Measurements from ENCODE around the gene TMC6. TPM values are rescaled to one million over a fixed set of nuclear protein-coding genes. Genes with fewer than 3 reads are reported as not detected.

Gene TMC6
- total and polyA plus RNA-seq, 2 of the 13 experiments (the other 11 are each of a cell fraction or from before 2014, with no cell fraction given), result 48.4 to 99.1 TPM

DNA sequence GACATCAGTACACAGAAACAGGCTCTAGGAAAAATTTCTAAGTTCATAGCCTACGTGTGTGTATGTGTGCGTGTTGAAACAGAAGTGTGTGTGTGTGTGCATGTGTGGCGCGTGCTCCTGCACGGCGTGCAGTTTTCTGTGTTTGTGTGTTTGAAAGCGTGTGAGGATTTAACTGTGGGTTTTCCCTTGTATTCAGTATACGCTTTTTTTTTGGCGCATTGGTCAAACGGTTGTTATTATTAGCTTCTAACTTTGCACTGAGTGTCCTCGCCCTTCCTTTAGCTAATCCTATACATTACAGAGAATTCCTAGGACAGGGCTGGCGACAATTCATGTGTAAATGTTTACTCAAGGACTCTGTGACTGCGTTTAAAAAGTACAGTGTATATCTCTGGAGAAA lies 23.0 kb downstream of the TMC6 start (continued):
- TF ChIP-seq, protein P1, sequence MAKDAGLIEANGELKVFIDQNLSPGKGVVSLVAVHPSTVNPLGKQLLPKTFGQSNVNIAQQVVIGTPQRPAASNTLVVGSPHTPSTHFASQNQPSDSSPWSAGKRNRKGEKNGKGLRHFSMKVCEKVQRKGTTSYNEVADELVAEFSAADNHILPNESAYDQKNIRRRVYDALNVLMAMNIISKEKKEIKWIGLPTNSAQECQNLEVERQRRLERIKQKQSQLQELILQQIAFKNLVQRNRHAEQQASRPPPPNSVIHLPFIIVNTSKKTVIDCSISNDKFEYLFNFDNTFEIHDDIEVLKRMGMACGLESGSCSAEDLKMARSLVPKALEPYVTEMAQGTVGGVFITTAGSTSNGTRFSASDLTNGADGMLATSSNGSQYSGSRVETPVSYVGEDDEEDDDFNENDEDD (CRISPR knock-in tag; IDR thresholded peaks at IDR 0.05; ENCODE audit: borderline replicate concordance), result no peak
- TF ChIP-seq, protein P2, sequence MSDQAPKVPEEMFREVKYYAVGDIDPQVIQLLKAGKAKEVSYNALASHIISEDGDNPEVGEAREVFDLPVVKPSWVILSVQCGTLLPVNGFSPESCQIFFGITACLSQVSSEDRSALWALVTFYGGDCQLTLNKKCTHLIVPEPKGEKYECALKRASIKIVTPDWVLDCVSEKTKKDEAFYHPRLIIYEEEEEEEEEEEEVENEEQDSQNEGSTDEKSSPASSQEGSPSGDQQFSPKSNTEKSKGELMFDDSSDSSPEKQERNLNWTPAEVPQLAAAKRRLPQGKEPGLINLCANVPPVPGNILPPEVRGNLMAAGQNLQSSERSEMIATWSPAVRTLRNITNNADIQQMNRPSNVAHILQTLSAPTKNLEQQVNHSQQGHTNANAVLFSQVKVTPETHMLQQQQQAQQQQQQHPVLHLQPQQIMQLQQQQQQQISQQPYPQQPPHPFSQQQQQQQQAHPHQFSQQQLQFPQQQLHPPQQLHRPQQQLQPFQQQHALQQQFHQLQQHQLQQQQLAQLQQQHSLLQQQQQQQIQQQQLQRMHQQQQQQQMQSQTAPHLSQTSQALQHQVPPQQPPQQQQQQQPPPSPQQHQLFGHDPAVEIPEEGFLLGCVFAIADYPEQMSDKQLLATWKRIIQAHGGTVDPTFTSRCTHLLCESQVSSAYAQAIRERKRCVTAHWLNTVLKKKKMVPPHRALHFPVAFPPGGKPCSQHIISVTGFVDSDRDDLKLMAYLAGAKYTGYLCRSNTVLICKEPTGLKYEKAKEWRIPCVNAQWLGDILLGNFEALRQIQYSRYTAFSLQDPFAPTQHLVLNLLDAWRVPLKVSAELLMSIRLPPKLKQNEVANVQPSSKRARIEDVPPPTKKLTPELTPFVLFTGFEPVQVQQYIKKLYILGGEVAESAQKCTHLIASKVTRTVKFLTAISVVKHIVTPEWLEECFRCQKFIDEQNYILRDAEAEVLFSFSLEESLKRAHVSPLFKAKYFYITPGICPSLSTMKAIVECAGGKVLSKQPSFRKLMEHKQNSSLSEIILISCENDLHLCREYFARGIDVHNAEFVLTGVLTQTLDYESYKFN (CRISPR knock-in tag; conservative IDR thresholded peaks at IDR 0.05), result peak; percentile 62
- TF ChIP-seq PHF8 (CRISPR knock-in tag; IDR thresholded peaks at IDR 0.05), result no peak
- TF ChIP-seq JARID2 (CRISPR knock-in tag; IDR thresholded peaks at IDR 0.05; ENCODE audit: insufficient replicate concordance), result no peak
- TF ChIP-seq PPARG (CRISPR knock-in tag; conservative IDR thresholded peaks at IDR 0.05), result no peak
- TF ChIP-seq, protein P3, sequence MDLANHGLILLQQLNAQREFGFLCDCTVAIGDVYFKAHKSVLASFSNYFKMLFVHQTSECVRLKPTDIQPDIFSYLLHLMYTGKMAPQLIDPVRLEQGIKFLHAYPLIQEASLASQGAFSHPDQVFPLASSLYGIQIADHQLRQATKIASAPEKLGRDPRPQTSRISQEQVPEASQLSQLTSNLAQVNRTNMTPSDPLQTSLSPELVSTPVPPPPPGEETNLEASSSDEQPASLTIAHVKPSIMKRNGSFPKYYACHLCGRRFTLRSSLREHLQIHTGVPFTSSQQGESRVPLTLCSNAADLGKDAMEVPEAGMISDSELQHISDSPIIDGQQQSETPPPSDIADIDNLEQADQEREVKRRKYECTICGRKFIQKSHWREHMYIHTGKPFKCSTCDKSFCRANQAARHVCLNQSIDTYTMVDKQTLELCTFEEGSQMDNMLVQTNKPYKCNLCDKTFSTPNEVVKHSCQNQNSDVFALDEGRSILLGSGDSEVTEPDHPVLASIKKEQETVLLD (CRISPR knock-in tag; IDR thresholded peaks at IDR 0.05; ENCODE audit: low read depth), result no peak
- TF ChIP-seq MEIS2 (CRISPR knock-in tag; IDR thresholded peaks at IDR 0.05), result no peak
- no peak for TF ChIP-seq IKZF1 (IDR thresholded peaks at IDR 0.05)
- TF ChIP-seq SOX13 (IDR thresholded peaks at IDR 0.05), result no peak
- TF ChIP-seq SOX13 (CRISPR knock-in tag; conservative IDR thresholded peaks at IDR 0.05 in 1 of 2, IDR thresholded peaks at IDR 0.05 in 1 of 2), result peak in 1 of 2 experiments; percentile 44; a peak in 1 of 4 replicates
- no peak for TF ChIP-seq SAFB2 (CRISPR knock-in tag; IDR thresholded peaks at IDR 0.05; ENCODE audit: borderline replicate concordance, low read depth)
- peak; percentile 30 for TF ChIP-seq FOXA3 (CRISPR knock-in tag; IDR thresholded peaks at IDR 0.05)
- no peak for TF ChIP-seq HCFC1 (IDR thresholded peaks at IDR 0.05; ENCODE audit: low read depth, low read length)
- no peak for TF ChIP-seq KLF6 (CRISPR knock-in tag; IDR thresholded peaks at IDR 0.05)
- no peak for TF ChIP-seq ZNF557 (CRISPR knock-in tag; IDR thresholded peaks at IDR 0.05)
- TF ChIP-seq, protein P4, sequence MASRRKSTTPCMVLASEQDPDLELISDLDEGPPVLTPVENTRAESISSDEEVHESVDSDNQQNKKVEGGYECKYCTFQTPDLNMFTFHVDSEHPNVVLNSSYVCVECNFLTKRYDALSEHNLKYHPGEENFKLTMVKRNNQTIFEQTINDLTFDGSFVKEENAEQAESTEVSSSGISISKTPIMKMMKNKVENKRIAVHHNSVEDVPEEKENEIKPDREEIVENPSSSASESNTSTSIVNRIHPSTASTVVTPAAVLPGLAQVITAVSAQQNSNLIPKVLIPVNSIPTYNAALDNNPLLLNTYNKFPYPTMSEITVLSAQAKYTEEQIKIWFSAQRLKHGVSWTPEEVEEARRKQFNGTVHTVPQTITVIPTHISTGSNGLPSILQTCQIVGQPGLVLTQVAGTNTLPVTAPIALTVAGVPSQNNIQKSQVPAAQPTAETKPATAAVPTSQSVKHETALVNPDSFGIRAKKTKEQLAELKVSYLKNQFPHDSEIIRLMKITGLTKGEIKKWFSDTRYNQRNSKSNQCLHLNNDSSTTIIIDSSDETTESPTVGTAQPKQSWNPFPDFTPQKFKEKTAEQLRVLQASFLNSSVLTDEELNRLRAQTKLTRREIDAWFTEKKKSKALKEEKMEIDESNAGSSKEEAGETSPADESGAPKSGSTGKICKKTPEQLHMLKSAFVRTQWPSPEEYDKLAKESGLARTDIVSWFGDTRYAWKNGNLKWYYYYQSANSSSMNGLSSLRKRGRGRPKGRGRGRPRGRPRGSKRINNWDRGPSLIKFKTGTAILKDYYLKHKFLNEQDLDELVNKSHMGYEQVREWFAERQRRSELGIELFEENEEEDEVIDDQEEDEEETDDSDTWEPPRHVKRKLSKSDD (CRISPR knock-in tag; IDR thresholded peaks at IDR 0.05; ENCODE audit: low read depth), result no peak
- no peak for TF ChIP-seq ZNF24 (IDR thresholded peaks at IDR 0.05)
- TF ChIP-seq POGZ (CRISPR knock-in tag; IDR thresholded peaks at IDR 0.05), result no peak
- TF ChIP-seq, protein P5, sequence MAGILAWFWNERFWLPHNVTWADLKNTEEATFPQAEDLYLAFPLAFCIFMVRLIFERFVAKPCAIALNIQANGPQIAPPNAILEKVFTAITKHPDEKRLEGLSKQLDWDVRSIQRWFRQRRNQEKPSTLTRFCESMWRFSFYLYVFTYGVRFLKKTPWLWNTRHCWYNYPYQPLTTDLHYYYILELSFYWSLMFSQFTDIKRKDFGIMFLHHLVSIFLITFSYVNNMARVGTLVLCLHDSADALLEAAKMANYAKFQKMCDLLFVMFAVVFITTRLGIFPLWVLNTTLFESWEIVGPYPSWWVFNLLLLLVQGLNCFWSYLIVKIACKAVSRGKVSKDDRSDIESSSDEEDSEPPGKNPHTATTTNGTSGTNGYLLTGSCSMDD (CRISPR knock-in tag; IDR thresholded peaks at IDR 0.05), result no peak
- TF ChIP-seq CREM (IDR thresholded peaks at IDR 0.05), result 0 out of 2 replicates have a peak, but pooled peaks have one; percentile 23
- TF ChIP-seq CREM (CRISPR knock-in tag; IDR thresholded peaks at IDR 0.05), result no peak

Data from HepG2 (cell line).